ENCODE measurements around the gene MAN1A2.
"Not testable (repeated sequence)": the region's sequence is repeated elsewhere in the genome, so short reads cannot be mapped to it uniquely, and the experiment has no call there.

The MAN1A2 gene

GRCh38 chr1:117346206-117346928 is 20.9 kb upstream of the MAN1A2 start:
- peak; percentile 88 for ATAC-seq
- peaks cover 20% of the 10 kb centered on the region for H3K4me1 Mint-ChIP-seq

DNA sequence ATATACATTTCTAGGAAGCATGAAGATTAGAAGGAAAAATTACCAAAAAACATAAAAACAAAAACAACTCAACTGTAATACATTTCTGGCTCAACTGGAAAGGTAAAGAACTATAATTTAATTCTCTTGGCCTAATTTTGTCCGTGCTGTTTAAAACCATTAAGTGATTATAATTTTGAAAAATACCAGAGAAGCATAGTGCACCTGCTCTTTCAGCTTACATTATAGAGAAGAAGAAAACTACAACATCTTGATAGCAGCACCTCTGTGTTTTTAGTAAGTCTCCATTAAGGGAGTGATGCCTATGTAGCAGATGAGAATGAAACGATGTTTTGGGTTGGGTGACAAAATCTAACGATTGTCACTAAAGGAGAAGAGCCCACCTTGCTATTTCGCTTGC is 19.3 kb upstream of the MAN1A2 start:
- ATAC-seq (no peak), DNase-seq (ENCODE audit: low spot score in 2 of 2) (no peak)
- no peak overlapping the region for H3K4me3 Mint-ChIP-seq
- no peaks in the 10 kb centered on the region for H3K9me3 Mint-ChIP-seq
- H3K4me1 Mint-ChIP-seq: peaks cover 15% of the 10 kb centered on the region
- no peak overlapping the region for H3K27ac Mint-ChIP-seq
- no peaks in the 10 kb centered on the region for H3K36me3 Mint-ChIP-seq

More at GRCh38 chr1:117346206-117346928, 20.9 kb upstream of the MAN1A2 start:
- no peak for DNase-seq (ENCODE audit: low spot score in 2 of 2)
- Mint-ChIP-seq H3K4me3 (no peak overlapping the region), H3K9me3 (no peaks in the 10 kb centered on the region), H3K36me3 (no peaks in the 10 kb centered on the region), H3K27ac (no peak overlapping the region)

GRCh38 chr1:117352695-117353094 is 14.6 kb upstream of the MAN1A2 start:
- H3K27ac Mint-ChIP-seq; H3K4me1 Mint-ChIP-seq; H3K4me3 Mint-ChIP-seq; ATAC-seq; H3K36me3 Mint-ChIP-seq; H3K9me3 Mint-ChIP-seq; DNase-seq (ENCODE audit: low spot score in 2 of 2): not testable (repeated sequence)

GRCh38 chr1:117357833-117358603 is 9.2 kb upstream of the MAN1A2 start:
- peak overlapping the region; percentile 70 for H3K4me3 Mint-ChIP-seq

DNA sequence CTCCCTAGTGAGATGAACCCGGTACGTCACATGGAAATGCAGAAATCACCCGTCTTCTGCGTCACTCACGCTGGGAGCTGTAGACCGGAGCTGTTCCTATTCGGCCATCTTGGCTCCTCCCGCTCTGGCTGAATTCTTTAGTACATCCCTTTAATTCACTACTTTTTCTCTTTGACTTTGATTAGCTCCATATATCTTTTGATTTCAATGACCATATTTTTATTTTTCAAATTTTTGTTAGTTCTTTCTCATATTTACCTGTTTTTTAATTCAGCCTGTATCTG is 8.7 kb upstream of the MAN1A2 start:
- not testable (repeated sequence) for DNase-seq (ENCODE audit: low spot score in 2 of 2); H3K9me3 Mint-ChIP-seq; H3K36me3 Mint-ChIP-seq; ATAC-seq
- Mint-ChIP-seq H3K4me3 (peak overlapping the region; percentile 70), H3K4me1 (peaks cover 29% of the 10 kb centered on the region), H3K27ac (peak overlapping the region; percentile 86)

More at GRCh38 chr1:117357833-117358603, 9.2 kb upstream of the MAN1A2 start:
- not testable (repeated sequence) for H3K9me3 Mint-ChIP-seq; DNase-seq (ENCODE audit: low spot score in 2 of 2); H3K36me3 Mint-ChIP-seq; ATAC-seq
- H3K27ac Mint-ChIP-seq: peak overlapping the region; percentile 86
- H3K4me1 Mint-ChIP-seq: peaks cover 25% of the 10 kb centered on the region

GRCh38 chr1:117359561-117360289 is 7.5 kb upstream of the MAN1A2 start:
- peaks cover 36% of the 10 kb centered on the region for H3K4me1 Mint-ChIP-seq
- H3K4me3 Mint-ChIP-seq: peak overlapping the region; percentile 70
- no peaks in the 10 kb centered on the region for H3K36me3 Mint-ChIP-seq
- ATAC-seq: no peak
- no peak overlapping the region for H3K27ac Mint-ChIP-seq
- no peaks in the 10 kb centered on the region for H3K9me3 Mint-ChIP-seq
- no peak for DNase-seq (ENCODE audit: low spot score in 2 of 2)

DNA sequence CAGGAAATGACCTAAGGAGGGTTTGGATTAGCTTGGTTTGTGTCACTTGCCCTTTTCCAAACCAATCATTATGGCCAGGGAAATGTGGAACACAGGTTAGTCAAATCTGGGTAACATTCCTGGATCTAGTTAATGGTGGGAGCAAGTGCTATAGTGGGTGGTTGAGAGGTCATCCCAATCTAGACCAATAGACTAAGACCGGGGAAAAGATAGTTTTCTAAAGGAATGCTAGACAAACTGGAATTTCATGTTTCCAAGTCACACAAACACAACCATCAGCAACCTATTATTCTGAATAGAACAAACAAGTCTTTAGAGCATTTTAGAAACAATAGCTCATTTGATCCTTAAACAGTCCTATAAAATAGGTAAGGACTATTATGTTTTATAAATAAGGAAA is 4.3 kb upstream of the MAN1A2 start:
- ATAC-seq: no peak
- DNase-seq (ENCODE audit: low spot score in 2 of 2): no peak
- Mint-ChIP-seq H3K4me3 (peak overlapping the region; percentile 53), H3K9me3 (no peaks in the 10 kb centered on the region), H3K27ac (peak overlapping the region; percentile 10), H3K36me3 (peaks cover 14% of the 10 kb centered on the region), H3K4me1 (peaks cover 45% of the 10 kb centered on the region)

GRCh38 chr1:117363571-117364048 is 3.6 kb upstream of the MAN1A2 start:
- H3K4me3 Mint-ChIP-seq: peak overlapping the region; percentile 53
- peaks cover 41% of the 10 kb centered on the region for H3K4me1 Mint-ChIP-seq
- peaks cover 14% of the 10 kb centered on the region for H3K36me3 Mint-ChIP-seq
- ATAC-seq: peak; percentile 47
- peak overlapping the region; percentile 68 for H3K27ac Mint-ChIP-seq
- H3K9me3 Mint-ChIP-seq: no peaks in the 10 kb centered on the region
- DNase-seq (ENCODE audit: low spot score in 2 of 2): no peak

DNA sequence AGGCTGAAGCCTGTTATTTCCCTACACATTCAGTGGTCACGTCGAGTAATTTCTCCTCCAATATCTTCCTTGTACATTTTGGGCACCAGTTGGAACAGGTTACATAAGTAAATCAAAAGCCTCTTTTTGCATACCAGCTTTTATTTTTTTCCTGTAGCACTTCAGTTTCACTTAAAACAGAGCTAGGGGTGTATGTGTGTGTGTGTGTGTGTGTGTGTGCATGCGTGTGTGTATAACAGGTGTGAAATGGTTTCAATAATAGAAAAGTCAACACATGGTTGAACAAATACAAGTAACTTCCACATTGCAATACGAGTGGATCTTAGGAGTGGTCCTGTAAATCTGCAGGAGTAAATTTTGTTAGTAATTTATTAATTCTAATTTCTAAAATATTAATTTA is 3.0 kb upstream of the MAN1A2 start:
- peaks cover 40% of the 10 kb centered on the region for H3K4me1 Mint-ChIP-seq

DNA sequence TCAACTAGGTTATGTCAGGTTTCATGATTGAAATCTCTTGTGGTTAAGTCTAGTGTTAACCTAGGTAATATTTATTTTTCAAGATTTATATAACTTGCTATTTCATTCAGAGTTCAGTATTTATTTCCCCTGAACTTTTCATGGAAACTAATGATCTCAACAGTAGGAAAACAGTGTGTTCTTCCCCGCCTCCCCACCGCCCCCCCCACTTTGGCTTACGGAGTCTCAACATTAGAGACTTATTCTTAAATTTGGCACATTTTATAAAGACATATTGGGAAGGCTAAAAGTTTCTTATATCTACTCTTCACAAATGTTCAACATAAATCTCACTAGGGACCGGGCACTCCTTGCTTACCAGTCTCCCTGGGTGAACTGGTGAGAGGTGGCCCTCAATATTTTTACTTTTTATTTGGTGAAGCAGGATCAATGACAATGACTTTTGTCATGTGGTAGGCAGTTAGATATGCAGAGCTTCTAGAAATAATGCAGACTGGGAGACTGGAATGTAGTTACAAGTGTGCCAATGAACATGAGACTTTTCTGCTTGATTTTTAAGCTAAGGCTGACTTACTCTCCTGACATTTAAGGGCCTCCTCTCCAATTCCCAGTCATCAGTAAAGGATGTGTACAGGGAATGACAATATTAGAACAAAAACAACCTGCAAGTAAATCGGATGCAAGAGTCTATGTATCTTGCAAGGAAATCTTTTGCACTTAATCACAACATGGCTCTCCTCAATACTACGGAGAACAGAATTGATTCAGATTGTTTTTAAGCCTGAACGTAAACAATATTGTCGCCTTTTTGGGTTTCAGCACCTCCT is 1.7 kb upstream of the MAN1A2 start:
- peaks cover 14% of the 10 kb centered on the region for H3K36me3 Mint-ChIP-seq
- ATAC-seq (no peak), DNase-seq (ENCODE audit: low spot score in 2 of 2) (no peak)
- H3K27ac Mint-ChIP-seq: peak overlapping the region; percentile 93
- H3K4me1 Mint-ChIP-seq: peaks cover 42% of the 10 kb centered on the region
- H3K9me3 Mint-ChIP-seq: no peaks in the 10 kb centered on the region
- peak overlapping the region; percentile 89 for H3K4me3 Mint-ChIP-seq

More for the DNA sequence above, 3.0 kb upstream of the MAN1A2 start:
- DNase-seq (ENCODE audit: low spot score in 2 of 2) (no peak), ATAC-seq (no peak)
- no peaks in the 10 kb centered on the region for H3K9me3 Mint-ChIP-seq
- H3K27ac Mint-ChIP-seq: peak overlapping the region; percentile 68
- H3K4me3 Mint-ChIP-seq: peak overlapping the region; percentile 53
- H3K36me3 Mint-ChIP-seq: peaks cover 14% of the 10 kb centered on the region

DNA sequence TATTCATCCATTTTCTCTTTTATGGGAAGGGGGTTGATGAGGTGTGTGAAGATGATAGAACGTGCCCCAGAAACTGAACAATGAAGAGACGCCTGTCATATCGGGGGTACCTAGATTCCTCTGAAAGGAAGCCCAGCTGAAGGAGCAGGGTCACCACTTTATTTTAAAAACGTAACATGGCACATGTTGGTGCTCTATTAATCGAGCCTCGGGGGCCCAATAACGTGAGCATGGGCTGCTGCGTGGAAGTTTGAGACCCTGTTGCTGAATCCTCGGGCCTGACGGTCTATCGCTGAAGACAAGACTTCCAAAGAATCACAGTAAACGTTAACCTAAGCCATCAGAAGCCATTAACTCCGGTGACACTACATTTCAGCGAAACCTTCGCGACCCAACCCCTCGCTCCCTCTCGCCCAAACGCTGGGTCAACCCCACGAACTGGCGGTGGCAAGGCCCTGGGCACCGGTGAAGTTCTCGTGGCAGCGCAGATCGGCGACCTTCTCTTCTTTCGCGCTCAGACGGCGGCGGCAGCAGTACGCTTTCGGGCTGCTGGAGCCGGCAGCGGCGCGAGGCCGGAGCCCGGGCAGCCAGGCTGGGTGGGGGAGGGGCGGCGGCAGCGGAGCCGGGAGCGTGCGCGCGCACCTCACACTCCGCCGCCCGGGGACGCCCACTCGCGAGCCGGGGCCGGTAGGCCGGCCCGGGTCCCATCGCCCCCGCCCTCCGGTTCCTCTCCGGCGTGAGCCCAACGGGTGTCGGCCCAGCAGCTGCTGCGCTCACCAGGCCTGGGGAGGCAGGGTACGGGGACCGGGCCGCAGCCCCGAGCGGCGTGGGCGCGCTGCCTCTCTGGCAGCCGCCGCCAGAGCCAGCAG is 838 bp upstream of the MAN1A2 start:
- ATAC-seq: peak; percentile 64
- peaks cover 14% of the 10 kb centered on the region for H3K36me3 Mint-ChIP-seq
- peak overlapping the region; percentile 89 for H3K4me3 Mint-ChIP-seq
- H3K9me3 Mint-ChIP-seq: no peaks in the 10 kb centered on the region
- peaks cover 46% of the 10 kb centered on the region for H3K4me1 Mint-ChIP-seq
- peak; percentile 84 to 91 for DNase-seq (ENCODE audit: low spot score in 2 of 2)
- peak overlapping the region; percentile 93 for H3K27ac Mint-ChIP-seq

GRCh38 chr1:117368116-117369108 is 1.2 kb downstream of the MAN1A2 start:
- no peak for DNase-seq (ENCODE audit: low spot score in 2 of 2)
- H3K27ac Mint-ChIP-seq: peak overlapping the region; percentile 93
- H3K4me3 Mint-ChIP-seq: peak overlapping the region; percentile 89
- peaks cover 14% of the 10 kb centered on the region for H3K36me3 Mint-ChIP-seq
- peak; percentile 51 for ATAC-seq
- peaks cover 49% of the 10 kb centered on the region for H3K4me1 Mint-ChIP-seq
- no peaks in the 10 kb centered on the region for H3K9me3 Mint-ChIP-seq

DNA sequence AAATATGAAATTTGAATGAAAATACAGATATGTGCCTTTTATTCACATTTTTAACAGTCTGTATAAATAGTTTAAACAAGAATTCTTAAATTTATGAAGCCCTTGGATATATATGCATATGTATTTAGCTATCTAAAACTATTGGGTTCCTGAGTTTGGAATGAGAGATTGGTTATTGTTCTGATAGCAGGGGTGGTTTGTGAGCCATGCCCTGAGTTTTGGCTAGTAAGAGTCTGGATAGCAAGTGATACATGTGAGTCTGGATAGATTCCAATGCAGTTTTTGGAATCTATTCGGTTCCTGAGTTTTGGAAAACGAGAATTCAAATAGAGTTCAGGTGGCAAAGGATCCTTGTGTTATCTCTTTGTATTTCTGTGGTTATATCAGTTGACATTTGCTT is 2.8 kb downstream of the MAN1A2 start:
- Mint-ChIP-seq H3K4me3 (peak overlapping the region; percentile 89), H3K4me1 (peaks cover 47% of the 10 kb centered on the region)
- ATAC-seq: no peak

More for the DNA sequence above, 2.8 kb downstream of the MAN1A2 start:
- Mint-ChIP-seq H3K36me3 (peaks cover 14% of the 10 kb centered on the region), H3K9me3 (no peaks in the 10 kb centered on the region), H3K27ac (no peak overlapping the region)
- no peak for DNase-seq (ENCODE audit: low spot score in 2 of 2)
